Measurements from ENCODE around the gene CSNK2B.

Gene CSNK2B

DNA sequence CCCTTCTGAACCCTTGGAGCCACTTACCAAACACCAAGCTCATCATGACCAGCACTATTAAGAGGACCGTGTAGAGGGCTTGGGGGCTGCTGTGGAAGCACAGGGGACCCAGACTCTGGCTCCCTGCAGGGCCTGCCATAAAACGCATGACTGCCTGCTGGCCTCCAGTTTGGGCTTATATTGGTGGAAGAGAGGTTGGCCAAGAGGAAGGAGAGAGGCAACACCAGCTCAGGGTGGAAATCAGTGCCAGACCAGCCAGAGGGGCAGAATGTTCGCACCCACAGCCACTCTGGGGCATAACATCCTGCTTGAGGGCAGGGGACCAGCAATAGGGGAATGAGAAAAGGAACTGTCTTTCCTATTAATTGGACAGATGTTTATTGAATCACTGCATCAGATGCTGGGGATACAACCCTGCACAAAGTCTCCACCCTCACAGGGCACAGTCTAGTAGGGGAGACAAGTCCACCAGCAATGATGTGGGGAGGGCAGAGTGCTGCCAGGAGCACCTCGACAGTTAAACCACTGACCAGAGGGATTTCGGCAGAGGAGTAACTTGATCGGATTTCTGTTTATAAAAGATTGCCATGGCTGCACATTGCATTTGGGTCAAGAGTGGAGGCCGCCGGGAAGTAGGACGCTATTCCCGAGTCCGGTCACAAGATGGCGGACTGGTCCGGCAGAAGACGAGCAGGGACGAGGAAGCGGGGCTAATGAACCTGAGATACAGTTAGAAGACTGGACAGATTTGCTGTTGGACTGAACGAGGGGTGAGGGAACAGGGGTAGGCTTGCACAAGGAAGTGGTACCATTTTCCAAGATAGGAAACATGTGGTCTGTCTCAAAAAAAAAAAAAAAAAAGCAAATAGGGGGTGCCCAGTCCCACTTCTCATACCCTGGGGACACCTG is 14.6 kb downstream of the CSNK2B start, which contains the start of gene LY6G5C:
LY6G5C (minus strand) TSS at position 842 of the 909 bp plus-strand sequence; CDS start at position 148, 694 bp downstream.
- Histone ChIP-seq H3K4me1 (peaks cover 9% of the 10 kb centered on the region), H3K9ac (peak within 1 kb of the TSS; percentile 31), H3K4me3 (ENCODE audit: low read depth, low read length) (peak within 1 kb of the TSS; percentile 40), H3K4me2 (ENCODE audit: low read length) (peak within 1 kb of the TSS; percentile 72), H3K36me3 (ENCODE audit: control insufficient read depth, insufficient read depth, low read length) (no peaks in the 10 kb centered on the region), H3K27ac (peak within 1 kb of the TSS; percentile 64), H3K27me3 (ENCODE audit: control insufficient read depth, insufficient read depth, low read length) (no peaks in the 10 kb centered on the region), H2AFZ (peak within 1 kb of the TSS; percentile 93), H3K79me2 (no peaks in the 10 kb centered on the region), H3K9me3 (ENCODE audit: control insufficient read depth, low read length) (no peaks in the 10 kb centered on the region)
- TF ChIP-seq, protein P1, sequence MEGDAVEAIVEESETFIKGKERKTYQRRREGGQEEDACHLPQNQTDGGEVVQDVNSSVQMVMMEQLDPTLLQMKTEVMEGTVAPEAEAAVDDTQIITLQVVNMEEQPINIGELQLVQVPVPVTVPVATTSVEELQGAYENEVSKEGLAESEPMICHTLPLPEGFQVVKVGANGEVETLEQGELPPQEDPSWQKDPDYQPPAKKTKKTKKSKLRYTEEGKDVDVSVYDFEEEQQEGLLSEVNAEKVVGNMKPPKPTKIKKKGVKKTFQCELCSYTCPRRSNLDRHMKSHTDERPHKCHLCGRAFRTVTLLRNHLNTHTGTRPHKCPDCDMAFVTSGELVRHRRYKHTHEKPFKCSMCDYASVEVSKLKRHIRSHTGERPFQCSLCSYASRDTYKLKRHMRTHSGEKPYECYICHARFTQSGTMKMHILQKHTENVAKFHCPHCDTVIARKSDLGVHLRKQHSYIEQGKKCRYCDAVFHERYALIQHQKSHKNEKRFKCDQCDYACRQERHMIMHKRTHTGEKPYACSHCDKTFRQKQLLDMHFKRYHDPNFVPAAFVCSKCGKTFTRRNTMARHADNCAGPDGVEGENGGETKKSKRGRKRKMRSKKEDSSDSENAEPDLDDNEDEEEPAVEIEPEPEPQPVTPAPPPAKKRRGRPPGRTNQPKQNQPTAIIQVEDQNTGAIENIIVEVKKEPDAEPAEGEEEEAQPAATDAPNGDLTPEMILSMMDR (IDR thresholded peaks at IDR 0.05), result peak; percentile 61

DNA sequence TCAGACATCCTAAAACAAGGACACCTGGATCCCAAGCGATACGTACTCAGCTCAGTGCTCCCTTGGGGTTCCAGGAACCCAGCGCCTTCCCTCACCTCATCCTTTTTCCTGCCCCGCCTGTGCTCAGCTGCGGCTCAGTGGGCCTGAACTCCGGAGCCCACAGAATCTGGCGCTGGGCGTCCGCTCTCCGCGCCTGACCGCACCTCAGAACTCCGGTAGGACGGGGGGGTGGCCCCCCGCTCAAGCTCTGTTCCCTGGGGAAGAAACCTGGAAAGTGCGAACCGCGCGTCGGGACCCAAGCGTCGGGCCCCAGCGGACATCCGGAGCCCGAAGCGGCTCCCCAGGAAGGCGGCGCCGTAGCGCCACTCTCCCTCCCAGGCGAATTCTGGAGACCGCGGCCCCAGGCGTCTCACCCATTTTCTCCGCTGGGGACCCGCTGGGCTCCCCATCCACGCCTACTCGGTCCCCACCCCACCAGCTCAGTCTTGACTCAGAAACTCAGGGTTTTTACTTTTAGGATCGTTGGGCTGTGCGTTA is 15.3 kb downstream of the CSNK2B start:
- Histone ChIP-seq H3K27ac (peak overlapping the region; percentile 64), H3K27me3 (ENCODE audit: control insufficient read depth, insufficient read depth, low read length) (no peaks in the 10 kb centered on the region), H3K4me3 (ENCODE audit: low read depth, low read length) (peak overlapping the region; percentile 40), H3K79me2 (no peaks in the 10 kb centered on the region), H3K4me1 (peaks cover 9% of the 10 kb centered on the region), H3K4me2 (ENCODE audit: low read length) (peak overlapping the region; percentile 72), H2AFZ (peak overlapping the region; percentile 93), H3K9me3 (ENCODE audit: control insufficient read depth, low read length) (no peaks in the 10 kb centered on the region), H3K36me3 (ENCODE audit: control insufficient read depth, insufficient read depth, low read length) (no peaks in the 10 kb centered on the region), H3K9ac (no peak overlapping the region)
- TF ChIP-seq, protein P1 (IDR thresholded peaks at IDR 0.05), result no peak

DNA sequence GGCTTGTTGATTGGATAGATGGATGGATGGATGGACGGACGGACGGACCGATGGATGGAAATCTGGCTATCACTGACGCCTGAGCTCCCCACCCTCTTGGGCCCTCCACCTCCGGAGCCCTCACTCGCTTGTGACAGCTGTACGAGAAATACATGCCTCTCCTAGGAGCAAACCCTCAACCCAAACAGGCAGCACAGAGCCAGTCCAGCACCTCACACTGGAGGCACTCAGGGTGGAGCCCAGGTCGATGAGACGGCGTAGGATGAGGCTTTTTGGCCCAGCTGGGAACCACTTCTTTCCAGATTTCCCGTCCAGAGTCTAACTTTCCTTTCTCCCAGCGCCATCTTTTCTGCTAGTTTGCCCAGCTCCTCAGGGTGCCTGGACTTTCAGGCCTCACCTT is 17.7 kb downstream of the CSNK2B start:
- peaks cover 9% of the 10 kb centered on the region for H3K4me1 ChIP-seq
- no peaks in the 10 kb centered on the region for H3K9me3 ChIP-seq (ENCODE audit: control insufficient read depth, low read length)
- H3K79me2 ChIP-seq, result no peaks in the 10 kb centered on the region
- H3K27me3 ChIP-seq (ENCODE audit: control insufficient read depth, insufficient read depth, low read length), result no peaks in the 10 kb centered on the region
- TF ChIP-seq, protein P1 (IDR thresholded peaks at IDR 0.05), result no peak
- H3K9ac ChIP-seq, result no peak overlapping the region
- H3K36me3 ChIP-seq (ENCODE audit: control insufficient read depth, insufficient read depth, low read length), result no peaks in the 10 kb centered on the region
- peak overlapping the region; percentile 60 for H3K4me3 ChIP-seq (ENCODE audit: low read depth, low read length)
- peak overlapping the region; percentile 47 for H3K4me2 ChIP-seq (ENCODE audit: low read length)
- peak overlapping the region; percentile 66 for H3K27ac ChIP-seq
- peak overlapping the region; percentile 82 for H2AFZ ChIP-seq

DNA sequence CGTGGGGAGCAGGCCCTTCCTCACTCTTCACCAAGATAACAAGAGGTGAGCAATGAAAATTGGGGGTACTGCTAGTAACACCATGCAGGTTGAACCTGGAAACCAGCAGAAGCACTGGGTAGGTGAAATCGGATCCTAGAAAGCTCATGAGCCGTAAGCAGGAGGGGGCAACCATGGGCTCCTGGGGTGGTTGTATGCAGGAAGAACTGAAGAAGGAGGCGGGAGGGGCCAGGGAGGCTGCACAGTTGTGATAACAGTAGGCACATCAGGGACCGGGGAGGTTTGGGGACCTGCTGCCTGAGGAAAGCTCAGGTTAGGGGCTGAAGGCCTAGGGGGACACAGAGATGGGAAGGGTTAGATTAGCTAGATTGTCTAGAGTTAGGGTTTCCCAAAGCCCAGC is 20.6 kb downstream of the CSNK2B start:
- H3K79me2 ChIP-seq, result no peaks in the 10 kb centered on the region
- no peak overlapping the region for H3K4me3 ChIP-seq (ENCODE audit: low read depth, low read length)
- H2AFZ ChIP-seq, result no peak overlapping the region
- H3K27ac ChIP-seq, result no peak overlapping the region
- no peaks in the 10 kb centered on the region for H3K36me3 ChIP-seq (ENCODE audit: control insufficient read depth, insufficient read depth, low read length)
- H3K9me3 ChIP-seq (ENCODE audit: control insufficient read depth, low read length), result no peaks in the 10 kb centered on the region
- H3K4me1 ChIP-seq, result no peaks in the 10 kb centered on the region
- H3K4me2 ChIP-seq (ENCODE audit: low read length), result no peak overlapping the region
- TF ChIP-seq, protein P1 (IDR thresholded peaks at IDR 0.05), result no peak
- H3K9ac ChIP-seq, result no peak overlapping the region
- H3K27me3 ChIP-seq (ENCODE audit: control insufficient read depth, insufficient read depth, low read length), result no peaks in the 10 kb centered on the region
